Trophoblast cell (in vitro differentiated cells and primary cell): ENCODE data around the gene ENTPD1.
"Not testable (repeated sequence)": the region's sequence is repeated elsewhere in the genome, so short reads cannot be mapped to it uniquely, and the experiment has no call there.

Experiments
- DNase-seq, 2 donors: peaks; one replicate each; pipeline ENCODE4 v3.0.0-alpha.2; 2016
- H2AFZ ChIP-seq: 2 replicates; pipeline ENCODE4 v1.6.1; 2013; ENCODE audit warnings: low read length, moderate library complexity, mild to moderate bottlenecking; ENCODE audit not compliant: insufficient read depth, poor library complexity
- H2AK5ac ChIP-seq: 2 replicates; pipeline ENCODE4 v1.6.1; 2013; ENCODE audit warnings: mild to moderate bottlenecking, low read length
- H2BK120ac ChIP-seq: 2 replicates; pipeline ENCODE4 v1.6.1; 2013; ENCODE audit warnings: low read length, mild to moderate bottlenecking, moderate library complexity; ENCODE audit not compliant: insufficient read depth, poor library complexity
- H2BK12ac ChIP-seq: 2 replicates; pipeline ENCODE4 v1.6.1; 2013; ENCODE audit warnings: mild to moderate bottlenecking, low read length, moderate library complexity
- H2BK5ac ChIP-seq: 2 replicates; pipeline ENCODE4 v1.6.1; 2013; ENCODE audit warnings: low read length, low read depth, moderate library complexity, mild to moderate bottlenecking; ENCODE audit not compliant: poor library complexity
- H3K14ac ChIP-seq: 2 replicates; pipeline ENCODE4 v1.6.1; 2013; ENCODE audit warnings: mild to moderate bottlenecking, low read length
- H3K18ac ChIP-seq: 2 replicates; pipeline ENCODE4 v1.6.1; 2013; ENCODE audit warnings: mild to moderate bottlenecking, low read length
- H3K23ac ChIP-seq: 2 replicates; pipeline ENCODE4 v1.6.1; 2013; ENCODE audit warnings: low read length
- H3K27ac ChIP-seq: 2 replicates; pipeline ENCODE4 v1.5.1; 2013; ENCODE audit warnings: low read depth, mild to moderate bottlenecking, inconsistent platforms, low read length, moderate library complexity
- H3K27me3 ChIP-seq: 2 replicates; pipeline ENCODE4 v1.6.1; 2013; ENCODE audit warnings: inconsistent platforms, mild to moderate bottlenecking, low read length, moderate library complexity; ENCODE audit not compliant: insufficient read depth
- H3K36me3 ChIP-seq, 2 experiments: 1 replicate in 1 of 2; 2 replicates in 1 of 2; pipeline ENCODE4 v1.6.1; 2013; ENCODE audit warnings: low read length in 2 of 2, mild to moderate bottlenecking in 2 of 2, moderate library complexity in 1 of 2; ENCODE audit not compliant: insufficient read depth in 2 of 2, control insufficient read depth in 1 of 2
- H3K4ac ChIP-seq: 2 replicates; pipeline ENCODE4 v1.6.1; 2013; ENCODE audit warnings: low read depth, mild to moderate bottlenecking, low read length, moderate library complexity
- H3K4me1 ChIP-seq, 2 experiments: 1 replicate in 1 of 2; 2 replicates in 1 of 2; pipeline ENCODE4 v1.6.1; 2013; ENCODE audit warnings: low read length in 2 of 2, mild to moderate bottlenecking in 2 of 2, moderate library complexity in 1 of 2; ENCODE audit not compliant: insufficient read depth in 2 of 2, control insufficient read depth in 1 of 2
- H3K4me2 ChIP-seq: 2 replicates; pipeline ENCODE4 v1.6.1; 2013; ENCODE audit warnings: inconsistent platforms, mild to moderate bottlenecking, low read length, moderate library complexity
- H3K4me3 ChIP-seq: 2 replicates; pipeline ENCODE4 v1.5.1; 2013; ENCODE audit warnings: mild to moderate bottlenecking, low read depth, low read length, inconsistent platforms
- H3K79me1 ChIP-seq: one replicate; pipeline ENCODE4 v1.6.1; 2013; ENCODE audit warnings: low read length
- H3K79me2 ChIP-seq: 2 replicates; pipeline ENCODE4 v1.6.1; 2013; ENCODE audit warnings: low read length, mild to moderate bottlenecking; ENCODE audit not compliant: control insufficient read depth, insufficient read depth, poor library complexity
- H3K9ac ChIP-seq: 2 replicates; pipeline ENCODE4 v1.6.1; 2013; ENCODE audit warnings: mild to moderate bottlenecking, low read length
- H3K9me3 ChIP-seq: 2 replicates; pipeline ENCODE4 v1.6.1; 2013; ENCODE audit warnings: low read depth, mild to moderate bottlenecking, control low read depth, inconsistent platforms, low read length; ENCODE audit not compliant: insufficient read depth
- H4K12ac ChIP-seq: 2 replicates; pipeline ENCODE4 v1.6.1; 2013; ENCODE audit warnings: low read depth, mild to moderate bottlenecking, low read length, moderate library complexity
- H4K8ac ChIP-seq: 2 replicates; pipeline ENCODE4 v1.6.1; 2013; ENCODE audit warnings: low read depth, mild to moderate bottlenecking, low read length, moderate library complexity
- H4K91ac ChIP-seq: one replicate; pipeline ENCODE4 v1.6.1; 2013; ENCODE audit warnings: low read depth, mild to moderate bottlenecking, low read length, moderate library complexity
- WGBS: extraction: QIAGEN DNeasy Blood & Tissue Kit; methylation state at CpG from one replicate; pipeline ENCODE4 v1.1.7; 2013; ENCODE audit warnings: missing lambda C conversion rate; ENCODE audit not compliant: insufficient read length, insufficient coverage; ENCODE audit errors: extremely low coverage; 5-methylcytosine and 5-hydroxymethylcytosine counted together

ENTPD1 gene

DNA sequence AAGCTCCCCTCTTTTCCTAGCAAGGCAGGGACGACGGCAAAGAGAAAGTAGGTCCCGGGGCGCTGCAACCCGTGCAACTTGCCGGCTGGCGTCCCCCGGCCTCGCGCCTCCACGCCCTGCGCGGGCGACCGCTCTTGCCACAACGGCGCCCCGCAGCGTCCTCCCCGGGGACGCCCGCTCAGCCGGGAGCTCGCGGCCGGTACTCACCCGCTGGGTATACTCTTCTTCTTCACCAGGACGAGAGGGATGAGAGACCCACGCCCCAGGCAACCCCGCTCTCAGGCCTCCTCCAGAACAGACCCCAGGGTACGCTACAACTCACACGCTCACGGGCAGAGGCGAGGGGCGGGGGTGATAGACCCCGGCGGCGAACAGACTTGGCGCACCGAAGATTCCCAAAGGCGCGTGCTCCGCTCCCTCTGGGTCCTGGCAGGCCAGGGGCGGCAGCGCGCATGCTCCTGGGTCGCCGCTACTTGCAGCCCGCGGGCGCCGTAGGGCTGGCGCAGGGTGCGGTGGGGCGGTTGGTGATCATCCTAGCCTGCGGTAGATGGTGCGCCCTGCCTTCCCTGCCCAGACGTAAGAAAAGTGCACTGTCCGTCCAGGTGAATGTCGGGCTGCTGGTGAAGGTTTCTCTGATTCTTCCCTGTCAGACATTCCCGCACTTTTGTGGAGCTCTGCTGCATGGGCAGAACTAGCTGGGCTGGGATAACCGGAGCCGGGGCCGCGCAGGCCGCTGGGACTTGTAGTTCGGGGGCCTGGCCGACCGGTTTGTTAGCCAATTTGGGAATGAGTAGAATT is 151.7 kb downstream of the ENTPD1 start, which contains the start of gene CC2D2B:
Gene CC2D2B (plus strand): TSS at position 520 of the 798 bp plus-strand sequence. CDS start 3,349 bp downstream, outside the sequence.
- Histone ChIP-seq H3K27ac (peak within 1 kb of the TSS; percentile 73), H2BK5ac (peak within 1 kb of the TSS; percentile 14), H2AFZ (peak within 1 kb of the TSS; percentile 38), H3K79me1 (peaks cover 5% of the 10 kb centered on the region), H3K9me3 (no peaks in the 10 kb centered on the region), H2AK5ac (no peak within 1 kb of the TSS), H3K14ac (no peak within 1 kb of the TSS), H3K4me2 (peak within 1 kb of the TSS; percentile 79), H3K27me3 (no peaks in the 10 kb centered on the region), H3K9ac (peak within 1 kb of the TSS; percentile 76), H3K79me2 (peaks cover 3% of the 10 kb centered on the region), H3K36me3 (no peaks in the 10 kb centered on the region), H3K4ac (no peak within 1 kb of the TSS), H3K18ac (peak within 1 kb of the TSS; percentile 55), H3K23ac (no peak within 1 kb of the TSS), H4K12ac (peak within 1 kb of the TSS; percentile 66), H3K4me1 (no peaks in the 10 kb centered on the region), H2BK120ac (peak within 1 kb of the TSS; percentile 35), H3K4me3 (peak within 1 kb of the TSS; percentile 86), H4K91ac (peak within 1 kb of the TSS; percentile 60), H2BK12ac (no peak within 1 kb of the TSS), H4K8ac (peak within 1 kb of the TSS; percentile 59)
- no CpG with 5 or more reads among the region's 69 CpGs for WGBS
- peak; percentile 76 to 83 for DNase-seq

DNA sequence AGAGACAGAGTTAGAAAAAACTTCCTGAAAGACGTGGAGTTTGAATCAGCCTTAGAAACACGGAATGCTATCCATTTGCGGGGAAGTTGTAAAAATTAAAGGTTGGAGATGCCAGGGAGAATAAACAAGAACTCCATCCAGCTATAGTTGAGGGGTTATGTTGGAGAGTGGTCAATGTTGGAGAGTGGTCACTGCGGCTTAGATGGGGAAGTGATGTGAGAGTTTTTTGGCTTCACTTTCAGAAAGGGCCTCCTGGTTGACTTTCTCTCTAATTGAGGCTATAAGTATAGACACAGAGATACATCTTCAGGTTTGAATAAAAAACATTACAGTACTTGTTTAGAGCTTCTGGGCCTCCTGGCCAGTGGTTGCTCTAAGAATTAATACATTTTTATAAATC is 152.5 kb downstream of the ENTPD1 start:
- Histone ChIP-seq H3K18ac (no peak overlapping the region), H3K36me3 (no peaks in the 10 kb centered on the region), H4K8ac (no peak overlapping the region), H4K91ac (no peak overlapping the region), H3K23ac (no peak overlapping the region), H3K27ac (no peak overlapping the region), H3K9me3 (no peaks in the 10 kb centered on the region), H2AK5ac (no peak overlapping the region), H2BK120ac (no peak overlapping the region), H3K9ac (no peak overlapping the region), H3K4ac (no peak overlapping the region), H3K27me3 (no peaks in the 10 kb centered on the region), H3K4me2 (peak overlapping the region; percentile 79), H3K79me2 (peaks cover 3% of the 10 kb centered on the region), H3K4me1 (no peaks in the 10 kb centered on the region), H4K12ac (no peak overlapping the region), H2BK12ac (no peak overlapping the region), H2AFZ (no peak overlapping the region), H3K14ac (no peak overlapping the region), H2BK5ac (no peak overlapping the region), H3K79me1 (peaks cover 5% of the 10 kb centered on the region), H3K4me3 (no peak overlapping the region)
- DNase-seq, result no peak
- WGBS, result no CpG with 5 or more reads among the region's 4 CpGs

DNA sequence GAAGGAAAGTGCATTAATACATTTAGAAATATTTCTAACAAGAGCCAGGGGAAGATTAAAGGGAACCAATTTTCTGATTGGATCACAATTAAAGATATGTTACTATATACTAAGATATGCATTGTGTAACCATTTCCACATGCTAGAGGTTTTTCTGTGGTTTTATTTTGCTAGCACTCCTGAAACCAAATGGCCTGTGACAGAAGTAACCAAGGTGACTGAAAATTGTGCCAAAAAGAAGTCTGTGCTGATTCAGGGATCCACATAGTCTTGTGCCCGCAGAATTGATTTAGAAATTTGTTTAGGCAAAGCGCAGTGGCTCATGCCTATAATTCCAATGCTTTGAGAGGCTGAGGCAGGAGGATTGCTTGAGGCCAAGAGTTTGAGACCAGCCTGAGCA is 153.6 kb downstream of the ENTPD1 start:
- Histone ChIP-seq H2BK12ac (no peak overlapping the region), H4K91ac (no peak overlapping the region), H3K4me3 (no peak overlapping the region), H2BK120ac (no peak overlapping the region), H3K36me3 (no peaks in the 10 kb centered on the region), H3K23ac (no peak overlapping the region), H4K12ac (no peak overlapping the region), H3K4ac (no peak overlapping the region), H3K4me2 (no peak overlapping the region), H2AK5ac (no peak overlapping the region), H3K27me3 (no peaks in the 10 kb centered on the region), H3K9me3 (no peaks in the 10 kb centered on the region), H3K9ac (no peak overlapping the region), H4K8ac (no peak overlapping the region), H3K27ac (no peak overlapping the region), H2BK5ac (no peak overlapping the region), H3K79me1 (peaks cover 5% of the 10 kb centered on the region), H3K79me2 (peaks cover 3% of the 10 kb centered on the region), H3K14ac (no peak overlapping the region), H2AFZ (no peak overlapping the region), H3K4me1 (no peaks in the 10 kb centered on the region), H3K18ac (no peak overlapping the region)
- peak; percentile 27 to 65 for DNase-seq
- no CpG with 5 or more reads among the region's 2 CpGs for WGBS

DNA sequence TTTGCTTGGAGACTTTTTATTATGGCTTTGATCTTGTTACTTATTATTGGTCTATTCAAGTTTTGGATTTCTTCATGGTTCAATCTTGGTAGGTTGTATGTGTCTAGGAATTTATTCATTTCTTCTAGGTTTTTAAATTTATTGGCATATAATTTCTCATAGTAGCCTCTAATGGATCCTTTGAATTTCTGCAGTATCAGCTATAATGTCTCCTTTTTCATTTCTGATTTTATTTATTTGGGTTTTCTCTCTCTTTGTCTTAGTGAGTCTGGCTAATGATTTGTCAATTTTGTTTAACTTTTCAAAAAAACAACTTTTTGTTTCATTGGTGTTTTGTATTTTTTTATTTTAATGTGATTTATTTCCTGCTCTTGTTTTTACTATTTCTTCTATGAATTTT is 160.1 kb downstream of the ENTPD1 start:
- H2AK5ac ChIP-seq, H4K8ac ChIP-seq, H3K18ac ChIP-seq, H3K36me3 ChIP-seq, H2AFZ ChIP-seq, H4K12ac ChIP-seq, H2BK5ac ChIP-seq, H3K23ac ChIP-seq, H3K9me3 ChIP-seq, H4K91ac ChIP-seq, H3K4me3 ChIP-seq, H2BK120ac ChIP-seq, H3K4me2 ChIP-seq, H3K79me1 ChIP-seq, H3K4ac ChIP-seq, H3K9ac ChIP-seq, H2BK12ac ChIP-seq, H3K14ac ChIP-seq, H3K79me2 ChIP-seq, DNase-seq, H3K27ac ChIP-seq, H3K4me1 ChIP-seq, H3K27me3 ChIP-seq: not testable (repeated sequence)
